GM19324 (cell line): ENCODE measurements around the gene SLC25A26.

ENCODE experiments used
- ATAC-seq: cut with Tn5 transposase; IDR thresholded peaks from one replicate; pipeline ENCODE4 v1.9.1; 2021; ENCODE audit warnings: mild to moderate bottlenecking, moderate library complexity; ENCODE audit not compliant: unreplicated experiment, low FRiP score

SLC25A26 gene

GRCh38 chr3:66220602-66221377 is at the start of gene SLC25A26:
Gene SLC25A26, plus strand, starts transcription at chr3:66221001. Its CDS starts 94 bp downstream, at chr3:66221095.
- ATAC-seq, result peak; percentile 99

- ATAC-seq, result no peak
Observed at GRCh38 chr3:66172394-66172793, 48.4 kb upstream of the SLC25A26 start.

GRCh38 chr3:66177026-66177425 is 43.8 kb upstream of the SLC25A26 start:
- no peak for ATAC-seq

DNA sequence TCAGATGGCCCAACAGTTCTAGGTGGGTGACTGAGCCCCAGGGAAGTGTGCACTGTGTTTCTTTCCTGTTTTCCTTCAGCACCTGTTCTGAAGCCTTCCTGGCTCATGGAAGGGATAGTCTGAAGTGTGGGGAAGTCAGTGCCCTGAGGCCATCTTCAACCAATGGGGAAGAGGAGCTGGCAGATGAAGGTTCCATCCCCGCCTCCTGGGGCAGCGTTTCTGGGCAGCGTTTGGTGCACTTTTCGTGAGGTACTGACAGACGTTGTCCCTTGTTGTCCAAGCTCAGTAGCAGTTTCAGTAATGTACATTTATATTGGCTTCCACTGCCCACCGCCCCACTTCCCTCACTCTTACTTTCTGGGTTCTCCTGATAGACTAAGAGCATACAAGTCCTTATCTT is 42.6 kb upstream of the SLC25A26 start:
- ATAC-seq, result no peak

- ATAC-seq, result no peak
Observed at GRCh38 chr3:66179793-66180192, 41.0 kb upstream of the SLC25A26 start.

GRCh38 chr3:66181764-66182163 is 39.0 kb upstream of the SLC25A26 start:
- ATAC-seq, result no peak

GRCh38 chr3:66182246-66182645 is 38.6 kb upstream of the SLC25A26 start:
- no peak for ATAC-seq

- ATAC-seq, result no peak
Observed at GRCh38 chr3:66186545-66186944, 34.3 kb upstream of the SLC25A26 start.

DNA sequence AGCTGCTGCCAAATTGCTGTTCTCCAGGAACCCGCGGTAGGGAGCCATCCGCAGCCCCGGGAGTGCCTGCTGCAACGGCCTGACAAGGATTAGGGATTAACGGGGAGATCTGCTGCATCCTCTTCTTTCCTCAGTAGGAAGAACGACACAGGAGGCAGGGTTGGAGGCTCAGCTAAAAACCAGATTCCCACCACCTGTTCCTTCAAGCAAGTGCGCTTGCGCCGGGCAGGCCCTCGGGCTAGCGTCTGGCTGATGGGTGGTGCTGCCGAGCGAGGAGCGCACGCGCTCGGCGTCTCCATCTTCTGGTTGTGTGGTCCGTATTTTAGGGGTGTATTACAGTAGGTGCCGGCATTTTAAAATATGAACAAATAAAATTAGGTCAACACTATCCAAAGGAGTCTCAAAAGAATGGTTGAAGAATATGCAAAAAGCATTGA is 25.4 kb upstream of the SLC25A26 start:
- no peak for ATAC-seq

GRCh38 chr3:66196633-66197032 is 24.2 kb upstream of the SLC25A26 start:
- ATAC-seq, result no peak

- no peak for ATAC-seq
Observed at GRCh38 chr3:66198437-66199088, 22.2 kb upstream of the SLC25A26 start.

GRCh38 chr3:66199089-66199473 is 21.7 kb upstream of the SLC25A26 start:
- ATAC-seq, result no peak

GRCh38 chr3:66200147-66200546 is 20.7 kb upstream of the SLC25A26 start:
- ATAC-seq, result no peak

DNA sequence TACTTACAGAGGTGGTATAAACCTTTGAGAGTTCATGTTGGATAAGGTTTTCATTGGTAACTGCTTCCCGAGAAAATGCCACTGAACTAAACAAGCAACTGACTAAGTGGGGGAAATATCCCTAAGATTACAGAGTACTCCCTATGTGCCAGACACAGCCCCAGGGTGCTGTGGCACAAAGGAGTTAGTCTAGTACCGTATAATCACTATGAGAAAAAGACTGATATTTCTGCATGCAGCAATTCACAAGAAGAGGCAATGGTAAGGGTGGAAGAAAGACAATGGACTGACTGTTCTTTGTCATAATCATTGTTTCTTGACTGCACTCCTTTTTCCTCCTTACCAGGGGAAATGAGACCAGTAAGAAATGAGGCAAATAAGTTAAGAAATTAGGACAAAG is 20.0 kb upstream of the SLC25A26 start:
- no peak for ATAC-seq

DNA sequence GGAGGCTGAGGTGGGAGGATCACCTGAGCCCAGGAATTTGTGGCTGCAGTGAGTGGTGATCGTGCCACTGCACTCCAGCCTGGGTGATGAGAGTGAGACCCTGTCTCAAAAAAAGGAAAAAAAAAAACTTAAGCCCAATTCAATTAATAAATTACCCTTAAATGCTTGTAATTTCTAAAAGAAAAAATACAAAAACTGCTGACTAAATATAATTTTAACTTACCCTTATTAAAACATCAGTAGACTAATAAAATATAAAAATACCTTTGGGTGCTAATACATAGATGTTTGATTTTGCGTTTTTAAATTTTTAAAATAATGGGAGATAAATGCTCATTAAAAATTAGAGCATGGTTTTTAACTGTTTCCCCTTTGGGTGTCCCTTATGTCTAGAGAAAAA is 17.5 kb upstream of the SLC25A26 start:
- ATAC-seq, result no peak

- no peak for ATAC-seq
Observed at GRCh38 chr3:66206806-66207205, 14.0 kb upstream of the SLC25A26 start.

GRCh38 chr3:66208189-66208588 is 12.6 kb upstream of the SLC25A26 start:
- no peak for ATAC-seq

DNA sequence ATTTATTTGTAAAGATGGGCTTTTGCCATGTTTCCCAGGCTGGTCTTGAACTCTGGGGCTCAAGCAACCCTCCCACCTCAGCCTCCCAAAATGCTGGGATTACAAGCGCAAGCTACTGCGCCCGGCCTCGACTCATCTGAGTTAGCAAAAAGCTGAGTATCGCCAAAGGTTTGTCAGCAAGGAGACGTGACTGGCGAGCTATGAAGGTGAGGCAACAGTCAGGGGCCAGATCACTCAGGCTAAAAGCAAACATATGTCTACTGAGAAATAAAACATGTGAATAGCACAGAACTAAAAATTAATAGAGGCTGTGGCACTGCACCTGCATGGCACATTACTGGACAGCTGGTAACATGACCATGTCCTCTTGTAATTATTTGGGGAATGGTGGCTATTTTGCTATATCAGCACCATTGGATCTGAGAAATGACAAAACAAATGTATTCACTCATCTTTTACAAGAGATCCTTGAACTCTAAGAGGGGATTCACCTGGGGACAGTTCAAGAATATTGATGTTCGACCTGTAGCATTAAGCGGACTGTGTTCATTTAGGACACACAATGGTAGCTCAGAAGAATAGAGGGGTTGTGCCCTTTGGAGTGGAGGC is 10.0 kb upstream of the SLC25A26 start:
- ATAC-seq, result no peak

GRCh38 chr3:66211779-66212178 is 9.0 kb upstream of the SLC25A26 start:
- no peak for ATAC-seq

DNA sequence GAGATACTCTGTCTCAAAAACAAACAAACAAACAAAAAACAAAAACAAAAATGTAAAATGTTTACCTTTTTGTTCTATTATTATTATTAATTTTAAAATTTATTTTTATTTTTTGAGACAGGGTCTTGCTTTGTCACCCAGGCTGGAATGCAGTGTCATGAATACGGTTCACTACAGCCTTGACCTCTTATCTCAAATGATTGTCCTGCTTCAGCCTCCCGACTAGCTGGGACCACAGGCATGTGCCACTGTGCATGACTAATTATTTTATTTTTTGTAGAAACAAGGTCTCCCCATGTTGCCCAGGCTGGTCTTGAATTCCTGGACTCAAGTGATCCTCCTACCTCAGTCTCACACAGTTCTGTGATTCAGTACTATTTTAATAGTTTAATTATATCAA is 5.7 kb upstream of the SLC25A26 start:
- no peak for ATAC-seq

DNA sequence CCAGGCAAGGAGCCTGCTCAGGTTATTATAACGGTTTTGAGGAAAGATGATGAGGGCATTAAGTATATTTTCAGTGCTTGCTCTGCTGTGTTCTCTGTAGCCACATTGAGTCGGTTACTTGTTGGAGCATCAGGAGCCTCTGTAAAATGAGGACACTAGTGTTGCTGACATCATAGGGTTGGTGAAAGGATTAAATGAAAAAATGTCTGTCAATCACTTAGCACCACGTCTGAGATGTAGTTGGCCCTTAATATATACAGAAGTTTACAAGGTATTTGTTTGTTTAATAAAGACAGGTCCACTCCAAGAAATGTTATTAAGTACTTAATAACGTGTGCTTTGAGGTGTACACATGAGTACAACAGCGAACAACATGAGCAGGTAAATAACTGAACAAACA is 735 bp upstream of the SLC25A26 start:
- no peak for ATAC-seq

DNA sequence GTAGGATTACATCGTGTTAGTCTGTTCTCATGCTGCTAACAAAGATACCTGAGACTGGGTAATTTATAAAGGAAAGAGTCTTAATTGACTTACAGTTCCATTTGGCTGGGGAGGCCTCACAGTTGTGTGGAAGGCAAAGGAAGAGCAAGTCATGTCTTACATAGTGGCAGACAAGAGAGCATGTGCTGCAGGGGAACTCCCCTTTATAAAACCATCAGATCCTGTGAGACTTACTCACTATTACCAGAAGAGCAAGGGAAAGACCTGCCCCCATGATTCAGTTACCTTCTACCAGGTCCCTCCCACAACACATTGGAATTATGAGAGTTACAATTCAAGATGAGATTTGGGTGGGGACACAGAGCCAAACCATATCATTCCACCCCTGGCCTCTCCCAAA is 3.4 kb downstream of the SLC25A26 start:
- no peak for ATAC-seq
